PC-9 (cell line): ENCODE results near the gene AMOTL2. TPM values are rescaled to one million over a fixed set of nuclear protein-coding genes. Genes with fewer than 3 reads are reported as not detected.
A peak's percentile ranks its signal among the peaks of the same experiment; 100 is the strongest.

Experiments used
- BruUV-seq: library from RNA; stranded (reverse); fragments of 400-500 nt; replicated peaks from 2 replicates; lab custom pipeline; 2021; lab: Mats Ljungman, UMichigan
- CTCF ChIA-PET: fragments of 300-600 bp; sonication (Branson Sonifier 250); formaldehyde crosslinking; loops from one replicate; lab custom pipeline; 2022; ENCODE audit warnings: antibody characterized with exemption; lab: Charles Lee
- POLR2A ChIA-PET: fragments of 300-600 bp; sonication (Branson Sonifier 250); formaldehyde crosslinking; loops from one replicate; lab custom pipeline; 2022; ENCODE audit warnings: antibody characterized with exemption; ENCODE audit not compliant: unreplicated experiment; lab: Charles Lee
- DNase-seq, 2 experiments: peaks; one replicate each; pipeline versions ENCODE4 v3.0.0 to v3.0.0-alpha.2; 2015 to 2022; ENCODE audit warnings: mixed read lengths in 1 of 2
- H2AFZ ChIP-seq: fragments of 200-600 bp; sonication (generic); 2 replicates; pipeline ENCODE4 v1.8.1; 2017; ENCODE audit warnings: antibody characterized with exemption
- H3F3A ChIP-seq: fragments of 200-600 bp; sonication (generic); 2 replicates; pipeline ENCODE4 v1.8.1; 2017; ENCODE audit warnings: antibody characterized with exemption, mild to moderate bottlenecking, low read depth; ENCODE audit not compliant: insufficient read depth
- H3K27ac ChIP-seq: fragments of 200-600 bp; sonication (generic); 2 replicates; pipeline ENCODE4 v1.6.1; 2016; ENCODE audit warnings: mixed run types
- H3K27me3 ChIP-seq: fragments of 200-600 bp; sonication (generic); 2 replicates; pipeline ENCODE4 v1.6.1; 2016; ENCODE audit warnings: low read depth, mixed run types; ENCODE audit not compliant: insufficient read depth
- H3K36me3 ChIP-seq: fragments of 200-600 bp; sonication (generic); 2 replicates; pipeline ENCODE4 v1.6.1; 2016; ENCODE audit warnings: low read depth, mixed run types
- H3K4me1 ChIP-seq: fragments of 200-600 bp; sonication (generic); replicated peaks from 2 replicates; pipeline ENCODE4 v1.6.1; 2016; ENCODE audit warnings: mixed run types; ENCODE audit not compliant: insufficient read depth
- H3K4me2 ChIP-seq: fragments of 200-600 bp; sonication (generic); 2 replicates; pipeline ENCODE4 v1.6.1; 2017; ENCODE audit warnings: mixed run types
- H3K4me3 ChIP-seq: fragments of 200-600 bp; sonication (generic); 2 replicates; pipeline ENCODE4 v1.6.1; 2016; ENCODE audit warnings: mixed run types
- H3K79me2 ChIP-seq: fragments of 200-600 bp; sonication (generic); 2 replicates; pipeline ENCODE4 v1.6.1; 2017; ENCODE audit warnings: low read depth, mixed run types
- H3K9me2 ChIP-seq: fragments of 200-600 bp; sonication (generic); 2 replicates; pipeline ENCODE4 v1.8.1; 2017; ENCODE audit warnings: mild to moderate bottlenecking; ENCODE audit not compliant: insufficient read depth
- H3K9me3 ChIP-seq: fragments of 200-600 bp; sonication (generic); 2 replicates; pipeline ENCODE4 v1.8.1; 2016; ENCODE audit warnings: low read depth; ENCODE audit not compliant: insufficient read depth
- H4K20me1 ChIP-seq: fragments of 200-600 bp; sonication (generic); 2 replicates; pipeline ENCODE4 v1.8.1; 2017; ENCODE audit not compliant: insufficient read depth
- EZH2 ChIP-seq: fragments of 200-600 bp; sonication (generic); IDR thresholded peaks from 2 replicates; pipeline ENCODE4 v1.8.0; 2017; ENCODE audit warnings: antibody characterized with exemption, low read depth
- intact Hi-C: fragments of 100-400 bp; cut with micrococcal nuclease; formaldehyde crosslinking; loops from one replicate; pipeline ENCODE4 v1.10.0; 2022; ENCODE audit not compliant: unreplicated experiment
- total RNA-seq: library from RNA; stranded (reverse); gene quantifications from 2 replicates; pipeline ENCODE4 v1.2.3, GENCODE V29; 2021
- TF ChIP-seq, protein P1 (sequence below): fragments of 200-600 bp; sonication (generic); conservative IDR thresholded peaks from 2 replicates; pipeline ENCODE4 v1.6.1; 2017; ENCODE audit warnings: mixed run types, antibody characterized with exemption, mild to moderate bottlenecking, moderate library complexity

AMOTL2 gene
- total RNA-seq, 1 experiment from 2014 or later = 147 TPM

DNA sequence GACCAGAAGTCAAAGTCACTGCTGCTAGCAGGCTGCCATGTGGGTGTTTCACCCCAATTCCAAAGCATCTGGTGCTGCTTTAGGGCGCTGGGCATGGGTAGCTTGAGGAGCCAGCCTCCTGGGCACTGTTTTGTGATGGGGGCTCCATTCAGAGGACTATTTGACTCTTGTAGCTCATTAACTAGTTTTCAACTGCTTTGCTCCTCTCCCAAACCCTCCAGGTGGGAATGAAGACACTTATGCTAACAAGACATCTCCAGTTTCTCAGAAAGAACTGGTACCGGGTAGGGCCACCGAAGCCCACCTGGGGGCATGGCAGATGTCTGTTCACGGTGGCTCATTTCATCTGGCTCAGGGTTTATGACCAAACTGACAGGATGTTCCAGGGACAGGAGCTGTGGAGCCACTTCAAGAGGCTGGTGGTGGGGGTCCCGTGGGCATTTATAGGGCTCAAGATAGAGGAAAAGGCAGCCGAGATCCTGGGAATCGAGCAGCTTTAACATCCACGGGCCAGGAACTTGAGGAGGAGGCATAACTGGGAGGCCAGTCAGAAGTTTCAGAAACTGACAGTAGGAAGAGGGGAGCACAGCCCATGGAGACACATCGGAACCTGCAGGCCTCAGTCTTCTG lies 17.7 kb downstream of the AMOTL2 start:
- intact Hi-C loops = no loop called here
- CTCF ChIA-PET = no interaction called here
- Histone ChIP-seq H4K20me1 (no peaks in the 10 kb centered on the region), H3K4me2 (peak overlapping the region; percentile 87), H2AFZ (no peak overlapping the region), H3K79me2 (peaks cover 66% of the 10 kb centered on the region), H3K4me1 (peaks cover 96% of the 10 kb centered on the region), H3K27ac (peak overlapping the region; percentile 100), H3K9me3 (no peaks in the 10 kb centered on the region), H3K27me3 (no peaks in the 10 kb centered on the region), H3F3A (peaks cover 95% of the 10 kb centered on the region), H3K36me3 (peaks cover 66% of the 10 kb centered on the region), H3K9me2 (no peaks in the 10 kb centered on the region), H3K4me3 (0 out of 2 replicates have a peak overlapping the region, but pooled peaks have one; percentile 13)
- no peak for DNase-seq
- no TSS peak for BruUV-seq
- POLR2A ChIA-PET = interaction anchor here (1.8 to 1.9 kb wide), 2 partner anchors 10 to 25 kb away, joined by 8 to 18 read pairs; no protein-coding TSS in a partner anchor
- TF ChIP-seq, protein P1, sequence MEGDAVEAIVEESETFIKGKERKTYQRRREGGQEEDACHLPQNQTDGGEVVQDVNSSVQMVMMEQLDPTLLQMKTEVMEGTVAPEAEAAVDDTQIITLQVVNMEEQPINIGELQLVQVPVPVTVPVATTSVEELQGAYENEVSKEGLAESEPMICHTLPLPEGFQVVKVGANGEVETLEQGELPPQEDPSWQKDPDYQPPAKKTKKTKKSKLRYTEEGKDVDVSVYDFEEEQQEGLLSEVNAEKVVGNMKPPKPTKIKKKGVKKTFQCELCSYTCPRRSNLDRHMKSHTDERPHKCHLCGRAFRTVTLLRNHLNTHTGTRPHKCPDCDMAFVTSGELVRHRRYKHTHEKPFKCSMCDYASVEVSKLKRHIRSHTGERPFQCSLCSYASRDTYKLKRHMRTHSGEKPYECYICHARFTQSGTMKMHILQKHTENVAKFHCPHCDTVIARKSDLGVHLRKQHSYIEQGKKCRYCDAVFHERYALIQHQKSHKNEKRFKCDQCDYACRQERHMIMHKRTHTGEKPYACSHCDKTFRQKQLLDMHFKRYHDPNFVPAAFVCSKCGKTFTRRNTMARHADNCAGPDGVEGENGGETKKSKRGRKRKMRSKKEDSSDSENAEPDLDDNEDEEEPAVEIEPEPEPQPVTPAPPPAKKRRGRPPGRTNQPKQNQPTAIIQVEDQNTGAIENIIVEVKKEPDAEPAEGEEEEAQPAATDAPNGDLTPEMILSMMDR = no peak

DNA sequence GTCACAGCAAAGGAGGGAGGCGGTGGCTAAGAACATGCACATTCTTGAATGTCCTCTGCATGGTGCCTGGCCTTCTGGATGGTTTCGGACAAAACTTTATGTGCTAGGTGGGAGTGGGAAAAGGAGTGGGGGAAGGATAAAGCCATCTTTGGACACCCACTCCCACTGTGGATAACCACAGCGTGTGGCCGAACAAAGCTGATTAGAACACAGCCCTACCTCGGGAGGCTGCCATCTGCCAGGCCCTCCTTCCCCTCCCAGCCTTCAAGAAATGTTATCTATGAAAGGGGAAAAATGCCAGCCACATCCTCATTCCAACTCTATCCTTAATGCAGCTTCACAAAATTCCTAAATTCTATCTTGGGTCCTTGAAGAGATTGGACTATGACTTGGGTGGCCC lies 18.8 kb downstream of the AMOTL2 start:
- CTCF ChIA-PET = no interaction called here

DNA sequence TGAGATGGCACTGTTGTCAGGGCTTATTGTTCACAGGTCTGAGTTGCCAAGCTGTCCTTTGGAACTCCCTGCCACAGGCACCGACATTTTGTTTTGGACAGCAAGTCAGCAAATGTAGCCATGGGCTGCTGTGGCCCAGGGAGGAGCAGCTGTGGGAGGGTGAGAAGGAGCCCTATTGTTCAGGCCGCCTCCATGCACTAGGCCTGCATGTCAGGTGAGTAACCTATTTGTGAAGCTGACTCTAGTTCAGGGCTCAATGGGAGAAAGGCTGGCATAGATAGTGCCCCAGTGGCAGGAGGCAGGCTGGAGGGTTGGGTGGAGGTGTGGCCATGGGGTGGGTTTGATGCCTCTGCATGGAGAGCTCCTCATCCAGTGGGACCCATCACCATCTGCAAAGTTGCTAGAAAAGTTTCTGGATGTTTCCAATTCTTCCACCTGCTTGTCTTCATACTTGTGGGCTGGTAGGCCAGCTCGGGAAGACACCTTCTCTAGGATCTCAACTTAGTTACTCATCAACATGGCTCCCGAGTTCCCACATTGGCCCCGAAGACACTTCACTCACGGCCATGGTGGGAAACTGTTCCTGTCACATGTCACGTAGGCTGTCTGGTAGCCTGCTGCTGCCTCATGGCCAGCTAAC lies 19.5 kb downstream of the AMOTL2 start:
- H3K4me1 ChIP-seq = peaks cover 93% of the 10 kb centered on the region
- H3K9me3 ChIP-seq = no peaks in the 10 kb centered on the region

More for the DNA sequence above, 18.8 kb downstream of the AMOTL2 start:
- no peaks in the 10 kb centered on the region for H4K20me1 ChIP-seq
- DNase-seq = no peak
- H3K36me3 ChIP-seq = peaks cover 56% of the 10 kb centered on the region
- intact Hi-C loops = no loop called here
- H2AFZ ChIP-seq = no peak overlapping the region
- no peaks in the 10 kb centered on the region for H3K9me2 ChIP-seq
- H3K4me1 ChIP-seq = peaks cover 93% of the 10 kb centered on the region
- POLR2A ChIA-PET = interaction anchor here (0.7 to 1.8 kb wide), 3 partner anchors 9 to 38 kb away, joined by 5 to 13 read pairs (median 8); no protein-coding TSS in a partner anchor
- H3K9me3 ChIP-seq = no peaks in the 10 kb centered on the region
- peak overlapping the region; percentile 100 for H3K27ac ChIP-seq
- H3K4me2 ChIP-seq = 0 out of 2 replicates have a peak overlapping the region, but pooled peaks have one; percentile 43
- H3K27me3 ChIP-seq = no peaks in the 10 kb centered on the region
- peaks cover 58% of the 10 kb centered on the region for H3K79me2 ChIP-seq
- no TSS peak for BruUV-seq
- no peak overlapping the region for H3K4me3 ChIP-seq
- TF ChIP-seq, protein P1 = no peak
- no peak for TF ChIP-seq EZH2
- peaks cover 91% of the 10 kb centered on the region for H3F3A ChIP-seq

More for the DNA sequence above, 19.5 kb downstream of the AMOTL2 start:
- H3F3A ChIP-seq = peaks cover 91% of the 10 kb centered on the region
- ChIA-PET POLR2A (interaction anchor here (0.7 to 1.3 kb wide), 3 partner anchors 10 to 117 kb away, joined by 3 to 13 read pairs (median 5); partner anchors contain the start of gene AMOTL2), CTCF (no interaction called here)
- H3K27ac ChIP-seq = peak overlapping the region; percentile 100
- no peaks in the 10 kb centered on the region for H3K9me2 ChIP-seq
- no peak overlapping the region for H2AFZ ChIP-seq
- no peaks in the 10 kb centered on the region for H3K27me3 ChIP-seq
- H3K79me2 ChIP-seq = peaks cover 56% of the 10 kb centered on the region
- H3K4me3 ChIP-seq = no peak overlapping the region
- H3K4me2 ChIP-seq = peak overlapping the region; percentile 43
- no peak for DNase-seq
- BruUV-seq = no TSS peak
- no peak for TF ChIP-seq EZH2
- TF ChIP-seq, protein P1 = no peak
- H3K36me3 ChIP-seq = peaks cover 50% of the 10 kb centered on the region
- H4K20me1 ChIP-seq = no peaks in the 10 kb centered on the region
- intact Hi-C loops = loop anchor here (5.0 kb wide), 1 partner anchor 142 kb away; no protein-coding TSS in a partner anchor
